Measurements from ENCODE around the gene SLC66A2.
A peak's percentile ranks its signal among the peaks of the same experiment; 100 is the strongest.

SLC66A2 gene

DNA sequence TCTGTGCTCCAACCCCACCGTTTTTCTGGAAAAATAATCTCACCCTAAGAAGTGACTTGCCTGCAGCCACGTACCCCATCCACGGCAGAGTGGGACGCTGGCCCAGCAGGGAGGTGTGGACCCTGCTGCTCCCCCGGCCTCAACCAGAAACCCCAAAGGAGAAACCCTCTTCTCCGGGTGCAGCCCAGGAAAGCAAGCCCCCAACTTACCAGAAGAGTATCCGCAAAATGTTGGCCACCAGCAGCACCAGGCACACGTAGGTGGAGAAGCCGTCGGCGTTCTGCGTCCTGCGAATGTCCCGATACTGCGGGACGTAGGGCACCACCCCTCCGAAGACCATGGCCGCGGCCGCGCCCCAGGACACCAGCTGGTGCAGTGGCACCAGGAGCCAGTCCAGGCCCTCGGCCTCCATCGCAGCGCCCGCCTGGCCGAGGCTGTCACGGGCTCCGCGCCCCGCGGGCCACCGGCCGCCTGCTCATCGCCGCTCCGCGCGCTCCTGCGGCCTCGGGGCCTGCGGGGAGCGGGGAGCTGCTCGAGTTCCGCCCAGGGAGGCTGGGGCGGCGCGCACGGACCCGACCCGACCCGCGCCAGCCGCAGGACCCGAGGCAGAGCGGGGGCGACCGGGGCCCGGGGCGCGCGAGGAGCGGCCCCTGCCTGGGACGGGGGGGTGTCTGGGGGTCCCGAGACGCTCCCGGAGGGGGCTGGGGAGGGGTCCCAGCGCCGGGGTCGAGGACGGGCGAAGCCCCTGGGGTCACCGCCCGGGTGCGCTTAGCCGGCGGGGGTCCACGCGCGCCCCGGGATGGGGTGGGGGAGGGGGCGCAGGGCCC lies 725 bp downstream of the SLC66A2 start:
- DNase-seq (ENCODE audit: low spot score): peak; percentile 59

DNA sequence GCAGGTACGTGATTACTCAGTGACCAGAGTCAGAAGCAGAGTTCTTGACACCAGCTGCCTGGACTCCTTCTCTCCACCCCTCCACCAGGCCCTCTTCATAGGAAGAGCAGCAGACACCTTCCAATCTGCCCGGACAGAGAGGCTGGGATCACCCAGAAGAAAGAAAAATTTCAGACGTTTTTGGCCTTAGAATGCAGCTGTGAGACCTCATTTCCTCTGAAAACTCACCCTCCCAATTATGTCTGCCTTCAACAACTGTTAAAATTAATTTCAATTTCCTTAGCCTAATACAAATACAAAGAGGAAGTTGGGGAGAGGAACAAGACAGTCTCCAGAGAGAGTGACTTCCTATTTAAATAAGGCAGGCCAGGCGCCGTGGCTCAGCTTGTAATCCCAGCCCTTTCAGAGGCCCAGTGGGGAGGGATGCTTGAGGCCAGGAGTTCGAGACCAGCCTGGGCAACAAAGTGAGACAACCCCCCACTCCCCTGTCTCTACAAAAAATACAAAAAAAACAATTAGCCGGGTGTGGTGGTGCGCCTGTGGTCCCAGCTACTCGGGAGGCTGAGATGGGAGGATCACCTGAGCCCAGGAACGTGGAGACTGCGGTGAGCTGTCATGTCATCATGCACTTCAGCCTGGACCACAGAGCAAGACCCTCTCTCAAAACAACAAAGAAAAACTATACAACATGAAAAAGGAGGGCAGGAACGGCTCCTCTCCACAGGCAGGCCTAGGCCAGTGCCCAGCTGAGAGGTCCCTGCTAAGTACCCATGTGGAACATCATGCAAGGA lies 1.6 kb downstream of the SLC66A2 start:
- DNase-seq (ENCODE audit: low spot score): peak; percentile 36

DNA sequence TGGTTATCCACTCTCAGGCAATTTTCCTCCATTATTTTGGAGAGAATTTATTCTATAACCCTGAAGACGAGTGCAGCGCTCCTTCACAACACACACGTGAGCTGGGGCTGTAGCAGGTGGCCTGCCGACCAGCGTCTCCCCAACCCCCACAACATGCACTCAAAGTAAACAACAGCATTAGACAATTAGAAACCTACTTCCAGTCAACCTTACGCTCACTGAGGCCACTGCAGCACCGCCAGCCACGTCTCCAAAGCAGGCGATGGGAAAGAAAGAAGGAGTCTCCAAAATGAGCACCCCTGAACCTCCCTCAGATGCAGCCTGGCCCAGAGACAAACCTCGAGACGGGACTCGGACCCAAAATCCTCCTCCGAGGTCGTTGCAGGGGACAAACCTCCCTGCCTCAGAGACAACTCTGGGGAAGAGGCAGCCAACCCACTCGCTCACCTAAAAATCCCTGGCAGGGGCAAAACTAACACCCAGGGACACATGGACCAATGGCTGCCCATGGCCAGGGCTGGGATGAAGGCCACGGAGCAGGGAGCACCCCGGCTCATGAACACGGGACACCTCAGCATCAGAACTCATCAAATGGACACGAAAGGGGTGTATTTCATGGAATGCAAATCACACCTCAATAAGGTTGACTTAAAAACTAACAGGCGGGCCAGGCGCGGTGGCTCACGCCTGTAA lies 2.6 kb downstream of the SLC66A2 start:
- DNase-seq (ENCODE audit: low spot score): peak; percentile 27

- no peak for DNase-seq (ENCODE audit: low spot score)
Observed at GRCh38 chr18:79947881-79948610, 3.4 kb downstream of the SLC66A2 start.

DNA sequence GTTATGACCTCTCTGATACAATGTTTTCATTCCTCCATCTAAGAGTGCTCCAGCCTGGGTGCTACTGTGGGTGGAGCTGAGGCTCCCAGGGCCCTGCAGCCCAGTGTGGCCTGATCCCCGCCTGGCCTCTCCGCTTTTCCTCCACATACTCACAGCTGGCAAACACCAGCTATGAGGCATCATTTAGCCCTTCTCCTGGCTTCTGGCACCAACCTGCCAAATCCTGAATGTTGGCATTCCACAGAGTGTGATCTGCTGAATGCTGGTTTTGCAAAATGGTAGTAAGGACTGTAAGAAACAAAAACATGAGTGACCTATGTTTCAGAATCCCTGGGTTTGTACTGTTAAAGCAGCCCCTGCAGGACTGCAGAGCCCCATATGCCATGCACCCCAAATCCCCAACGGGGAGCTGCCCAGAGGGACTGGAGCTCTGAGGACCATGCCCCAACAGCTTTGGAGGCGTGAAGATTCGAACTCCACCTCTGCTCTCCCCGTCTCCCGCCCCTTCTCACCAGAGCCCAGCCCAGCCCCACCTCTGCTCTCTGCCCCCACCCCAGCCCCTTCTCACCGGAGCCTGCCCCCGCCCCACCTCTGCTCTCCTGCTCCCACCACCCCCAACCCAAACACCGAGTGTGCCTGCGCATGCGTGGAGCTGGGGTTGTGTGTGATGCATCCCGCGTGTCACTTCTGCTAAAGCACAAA lies 4.2 kb downstream of the SLC66A2 start:
- DNase-seq (ENCODE audit: low spot score): peak; percentile 34

- peak; percentile 47 for DNase-seq (ENCODE audit: low spot score)
Observed at GRCh38 chr18:79945118-79946042, 6.1 kb downstream of the SLC66A2 start.

DNA sequence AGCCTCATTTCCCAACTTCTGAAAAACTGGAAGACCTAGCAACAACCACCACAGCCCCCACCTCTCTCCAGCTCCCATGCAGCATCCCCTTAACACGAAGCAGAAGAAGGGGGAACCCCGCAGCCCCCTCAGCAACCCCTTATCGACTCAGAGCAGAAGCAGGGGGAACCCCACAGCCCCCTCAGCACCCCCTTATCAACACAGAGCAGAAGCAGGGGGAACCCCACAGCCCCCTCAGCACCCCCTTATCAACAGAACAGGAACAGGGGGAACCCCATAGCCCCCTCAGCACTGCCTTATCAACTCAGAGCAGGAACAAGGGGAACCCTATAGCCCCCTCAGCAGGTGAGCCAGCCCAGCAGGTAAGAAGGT lies 6.7 kb downstream of the SLC66A2 start:
- DNase-seq (ENCODE audit: low spot score): no peak

GRCh38 chr18:79944126-79944731 lies 7.2 kb downstream of the SLC66A2 start:
- DNase-seq (ENCODE audit: low spot score): peak; percentile 44

DNA sequence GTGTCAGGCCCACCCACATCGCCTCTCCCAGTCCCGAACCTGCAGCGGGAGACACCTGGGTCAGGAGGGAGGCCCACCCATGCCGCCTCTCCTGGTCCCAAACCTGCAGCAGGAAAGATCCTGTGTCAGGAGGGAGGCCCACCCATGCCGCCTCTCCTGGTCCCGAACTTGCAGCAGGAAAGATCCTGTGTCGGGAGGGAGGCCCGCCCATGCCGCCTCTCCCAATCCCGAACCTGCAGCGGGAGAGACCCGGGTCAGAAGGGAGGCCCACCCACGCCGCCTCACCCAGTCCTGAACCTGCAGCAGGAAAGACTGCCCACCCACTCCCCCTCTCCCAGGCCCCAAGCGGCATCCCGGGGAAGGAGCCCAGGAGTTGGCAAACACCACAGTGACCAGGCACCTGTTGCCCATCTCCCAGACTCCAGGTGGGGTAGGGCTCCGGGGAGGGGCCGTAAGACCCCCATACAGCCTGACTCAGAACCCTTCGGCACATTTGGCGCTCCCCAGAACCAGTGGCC lies 7.8 kb downstream of the SLC66A2 start:
- peak; percentile 39 for DNase-seq (ENCODE audit: low spot score)

DNA sequence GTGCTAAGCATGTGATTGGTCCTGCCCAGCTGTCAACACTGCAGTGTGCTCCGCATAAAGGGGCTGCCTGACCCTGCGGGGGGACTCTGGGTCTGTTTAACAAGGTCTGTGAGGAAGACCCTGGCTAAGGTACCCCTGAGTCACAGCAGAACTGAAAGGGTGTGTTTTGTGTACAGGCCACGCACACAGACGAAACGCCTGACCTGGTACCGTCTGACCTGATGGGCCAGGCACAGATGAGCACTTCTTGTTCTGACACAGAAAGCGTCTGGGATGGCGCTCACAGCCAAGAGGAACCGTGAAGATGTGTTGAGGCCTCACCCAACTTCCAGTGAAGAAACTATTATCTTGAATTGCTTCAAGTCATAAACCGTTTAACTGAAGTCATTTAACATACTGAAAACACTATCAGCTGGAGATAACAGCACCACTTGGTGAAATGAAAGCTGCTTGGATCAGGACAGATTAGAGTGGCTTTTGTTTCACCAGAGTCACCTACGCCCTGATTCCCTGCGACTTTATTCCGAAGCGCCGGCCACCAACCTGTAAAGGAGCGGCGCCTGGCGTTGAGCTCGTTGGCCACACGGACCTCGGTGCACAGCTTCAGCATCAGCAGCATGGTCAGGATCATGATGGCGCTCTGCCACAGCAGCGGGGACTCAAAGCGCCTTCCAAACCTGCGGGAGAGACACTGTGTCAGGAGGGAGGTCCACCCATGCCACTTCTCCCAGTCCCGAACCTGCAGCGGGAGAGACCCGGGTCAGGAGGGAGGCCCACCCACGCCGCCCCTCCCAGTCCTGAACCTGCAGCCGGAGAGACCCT lies 8.5 kb downstream of the SLC66A2 start:
- DNase-seq (ENCODE audit: low spot score): peak; percentile 42

DNA sequence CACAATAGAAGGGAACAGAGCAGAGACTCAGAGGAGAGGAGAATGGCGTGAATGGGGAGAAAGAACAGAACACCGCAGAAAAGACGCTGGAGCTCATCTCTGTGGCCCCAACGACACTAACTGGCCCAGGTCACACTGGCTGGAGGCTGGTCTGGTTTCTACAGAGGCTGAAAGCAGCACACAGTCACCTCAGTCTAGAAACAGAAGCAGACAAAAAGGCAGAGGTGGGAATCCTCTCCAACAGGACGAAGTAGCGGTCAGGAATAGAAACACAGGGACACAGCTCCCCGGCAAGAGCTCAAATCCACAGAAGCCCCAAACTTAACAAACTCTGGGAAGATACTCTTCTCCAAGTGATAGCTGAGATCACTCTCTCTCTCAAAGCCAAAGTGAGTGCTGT lies 9.2 kb downstream of the SLC66A2 start:
- DNase-seq (ENCODE audit: low spot score): no peak

DNA sequence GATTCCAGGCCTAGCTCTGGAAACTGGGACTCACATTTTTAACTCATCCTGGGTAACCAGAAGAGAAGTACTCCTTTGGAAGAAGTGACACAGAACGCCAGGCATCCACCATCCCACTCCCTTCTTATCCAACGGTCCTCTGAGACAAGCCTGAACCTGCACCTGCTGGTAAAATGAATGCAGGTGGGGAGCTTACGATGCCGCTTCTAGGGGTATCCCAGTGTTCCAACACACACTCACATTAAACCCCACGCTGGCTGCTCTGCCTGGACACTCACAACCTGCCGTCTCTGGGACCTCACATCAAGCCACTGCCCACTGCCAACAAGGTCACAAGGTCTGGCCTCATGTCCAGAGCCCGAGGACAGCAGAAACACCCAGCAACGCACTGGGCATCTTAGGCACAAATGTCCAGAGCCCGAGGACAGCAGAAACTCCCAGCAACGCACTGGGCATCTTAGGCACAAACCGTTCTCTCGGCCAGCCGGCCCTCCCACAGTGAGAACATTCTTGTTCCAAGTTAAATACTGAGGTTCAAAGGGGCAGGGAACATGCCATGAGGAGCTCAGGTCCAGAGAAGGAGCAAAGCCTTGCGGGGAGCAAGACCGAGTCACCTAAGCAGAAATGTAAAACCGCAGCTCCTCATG lies 9.9 kb downstream of the SLC66A2 start:
- no peak for DNase-seq (ENCODE audit: low spot score)

GRCh38 chr18:79940814-79941472 lies 10.5 kb downstream of the SLC66A2 start:
- DNase-seq (ENCODE audit: low spot score): no peak

DNA sequence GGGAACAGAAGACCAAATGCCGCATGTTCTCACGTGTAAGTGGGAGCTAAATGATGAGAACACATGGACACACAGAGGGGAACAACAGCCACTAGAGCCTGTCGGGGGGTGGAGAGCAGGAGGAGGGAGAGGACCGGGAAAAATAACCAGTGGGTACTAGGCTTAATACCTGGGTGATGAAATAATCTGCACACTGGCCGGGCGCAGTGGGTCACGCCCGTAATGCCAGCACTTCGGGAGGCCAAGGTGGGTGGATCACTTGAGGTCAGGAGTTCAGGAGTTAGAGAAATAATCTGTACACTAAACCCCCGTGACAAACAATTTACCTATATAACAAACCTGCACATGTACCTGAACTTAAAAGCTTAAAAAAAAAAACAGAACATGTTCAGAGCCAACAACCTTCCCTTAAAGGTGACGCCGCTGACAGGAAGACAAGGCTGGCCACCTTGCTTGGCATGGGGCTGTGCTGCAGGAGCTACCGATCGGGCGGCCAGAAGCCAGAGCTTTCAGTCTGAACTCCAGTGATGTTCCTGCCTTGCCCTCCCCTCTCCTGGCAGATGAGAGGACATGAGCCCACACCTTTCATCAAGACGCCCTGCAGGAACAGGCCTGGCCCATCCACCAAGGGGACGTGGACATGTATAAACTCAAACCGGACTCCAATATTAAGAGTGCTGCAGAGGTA lies 11.2 kb downstream of the SLC66A2 start:
- DNase-seq (ENCODE audit: low spot score): no peak

GRCh38 chr18:79939096-79939495 lies 12.4 kb downstream of the SLC66A2 start:
- DNase-seq (ENCODE audit: low spot score): no peak

GRCh38 chr18:79938196-79938595 lies 13.3 kb downstream of the SLC66A2 start:
- DNase-seq (ENCODE audit: low spot score): no peak
